A549 (cell line): ENCODE results near the gene NCKIPSD. TPM values are rescaled to one million over a fixed set of nuclear protein-coding genes. Genes with fewer than 3 reads are reported as not detected.

Source experiments
- ATAC-seq, 2 experiments: fragments of 200-7000 bp in 1 of 2; fragments of >200 bp in 1 of 2; cut with Nextera tagmentation in 1 of 2; cut with Tn5 transposase in 1 of 2; 3 replicates each; pipeline versions ENCODE4 v1.8.0 to v1.9.1; 2018 to 2020; ENCODE audit warnings: mild to moderate bottlenecking in 1 of 2, moderate library complexity in 1 of 2
- CTCF ChIA-PET: fragments of 300-600 bp; sonication (Branson Sonifier 250); formaldehyde crosslinking; extraction: SDS; loops from one replicate; lab custom pipeline; 2021; ENCODE audit warnings: antibody characterized with exemption, inconsistent platforms; lab: Yijun Ruan, JAX
- POLR2A ChIA-PET: fragments of 350-600 bp; formaldehyde crosslinking; extraction: SDS; loops from one replicate; lab custom pipeline; 2021; ENCODE audit warnings: antibody characterized with exemption, inconsistent platforms; lab: Yijun Ruan, JAX
- DNase-seq, 2 experiments: peaks; one replicate each; pipeline versions ENCODE4 v3.0.0 to v3.0.0-alpha.2; 2011 to 2016; ENCODE audit warnings: low read depth in 1 of 2, low spot score in 1 of 2
- FAIRE-seq: peaks from 2 replicates; lab custom pipeline; 2011; peaks lifted over from hg19 to GRCh38; lab: Jason Lieb, UNC
- H3K27ac ChIP-seq, 2 experiments: fragments of >200 bp; sonication (Bioruptor Twin); formaldehyde crosslinking; 3 replicates each; pipeline ENCODE4 v1.5.1; 2016 to 2017
- H3K4me1 ChIP-seq: fragments of >200 bp; sonication (Bioruptor Twin); formaldehyde crosslinking; 3 replicates; pipeline ENCODE4 v1.6.1; 2016
- H3K4me2 ChIP-seq: fragments of >200 bp; sonication (Bioruptor Twin); formaldehyde crosslinking; 3 replicates; pipeline ENCODE4 v1.6.1; 2016
- H3K4me3 ChIP-seq: fragments of >200 bp; sonication (Bioruptor Twin); formaldehyde crosslinking; 3 replicates; pipeline ENCODE4 v1.5.1; 2016
- H3K9me3 ChIP-seq: fragments of >200 bp; sonication (Bioruptor Twin); formaldehyde crosslinking; 3 replicates; pipeline ENCODE4 v1.6.1; 2016
- BHLHE40 ChIP-seq: IDR thresholded peaks from 2 replicates; pipeline ENCODE4 v1.6.1; 2012; ENCODE audit warnings: low read depth, low read length, inconsistent platforms
- CHD4 ChIP-seq: fragments of 200-600 bp; sonication (generic); IDR thresholded peaks from 2 replicates; pipeline ENCODE4 v1.6.1; 2016; ENCODE audit warnings: antibody characterized with exemption, mild to moderate bottlenecking, borderline replicate concordance
- EHF ChIP-seq: fragments of 250-450 bp; sonication (Bioruptor Pico); IDR thresholded peaks from 2 replicates; pipeline ENCODE4 v1.5.0; 2020; ENCODE audit warnings: mild to moderate bottlenecking
- EP300 ChIP-seq, 2 experiments: fragments of >200 bp; sonication (Bioruptor Twin); formaldehyde crosslinking; IDR thresholded peaks; 2 replicates in 1 of 2; 3 replicates in 1 of 2; pipeline ENCODE4 v1.6.1; 2016 to 2017
- ESRRA ChIP-seq: fragments of 150-350 bp; IDR thresholded peaks from 2 replicates; pipeline ENCODE4 v1.6.1; 2014; ENCODE audit warnings: mild to moderate bottlenecking, low read length, borderline replicate concordance
- FOSL2 ChIP-seq, 2 experiments: fragments of 450-650 bp in 1 of 2; fragments of >200 bp in 1 of 2; sonication (Bioruptor Twin) in 1 of 2; formaldehyde crosslinking; IDR thresholded peaks; 2 replicates each; pipeline versions ENCODE4 v1.5.0 to v1.6.1; 2016 to 2020; ENCODE audit warnings: mild to moderate bottlenecking in 1 of 2, moderate library complexity in 1 of 2
- GATA3 ChIP-seq: IDR thresholded peaks from 2 replicates; pipeline ENCODE4 v1.6.1; 2012; ENCODE audit warnings: borderline replicate concordance
- HOXB13 ChIP-seq: fragments of 250-450 bp; sonication (Bioruptor Pico); IDR thresholded peaks from 2 replicates; pipeline ENCODE4 v1.5.0; 2020; ENCODE audit warnings: low read depth, mild to moderate bottlenecking, moderate library complexity
- KDM5A ChIP-seq: fragments of 200-600 bp; sonication (generic); IDR thresholded peaks from 2 replicates; pipeline ENCODE4 v1.6.1; 2016; ENCODE audit warnings: antibody characterized with exemption, mild to moderate bottlenecking
- NPAS2 ChIP-seq: fragments of 250-450 bp; sonication (Bioruptor Pico); IDR thresholded peaks from 2 replicates; pipeline ENCODE4 v1.8.0; 2022; ENCODE audit warnings: mild to moderate bottlenecking, moderate library complexity, borderline replicate concordance
- NR3C1 ChIP-seq: fragments of >200 bp; sonication (Bioruptor Twin); formaldehyde crosslinking; IDR thresholded peaks from 3 replicates; pipeline ENCODE4 v1.6.1; 2017
- PHF8 ChIP-seq: fragments of 200-600 bp; sonication (generic); IDR thresholded peaks from 2 replicates; pipeline ENCODE4 v1.6.1; 2016; ENCODE audit warnings: low read depth, mild to moderate bottlenecking, antibody characterized with exemption, moderate library complexity, borderline replicate concordance
- RCOR1 ChIP-seq: fragments of 150-350 bp; IDR thresholded peaks from 2 replicates; pipeline ENCODE4 v1.6.1; 2014; ENCODE audit warnings: antibody characterized with exemption, low read length, low read depth
- RNF2 ChIP-seq: fragments of 200-600 bp; sonication (generic); IDR thresholded peaks from 2 replicates; pipeline ENCODE4 v1.6.1; 2016; ENCODE audit warnings: low read depth, mild to moderate bottlenecking, antibody characterized with exemption, moderate library complexity, borderline replicate concordance
- SMC3 ChIP-seq: fragments of >200 bp; sonication (Bioruptor Twin); formaldehyde crosslinking; IDR thresholded peaks from 3 replicates; pipeline ENCODE4 v1.6.1; 2018; ENCODE audit warnings: inconsistent platforms
- SREBF2 ChIP-seq: fragments of 450-650 bp; IDR thresholded peaks from 2 replicates; pipeline ENCODE4 v1.6.1; 2014; ENCODE audit warnings: mild to moderate bottlenecking, moderate library complexity
- TFCP2L1 ChIP-seq: fragments of 250-450 bp; sonication (Bioruptor Pico); IDR thresholded peaks from 2 replicates; pipeline ENCODE4 v1.5.0; 2021; ENCODE audit warnings: mild to moderate bottlenecking
- ZNF302 ChIP-seq: fragments of 250-450 bp; sonication (Bioruptor Pico); IDR thresholded peaks from 2 replicates; pipeline ENCODE4 v1.9.0; 2021; ENCODE audit warnings: inconsistent platforms, mild to moderate bottlenecking, moderate library complexity
- WGBS: methylation state at CpG from one replicate; pipeline ENCODE4 v1.1.6; 2017; ENCODE audit errors: missing lambda C conversion rate; 5-methylcytosine and 5-hydroxymethylcytosine counted together
- polyA plus RNA-seq, 4 experiments: library from polyadenylated mRNA; depleted of rRNA in 3 of 4; stranded (reverse); fragments of >200 nt; fragmentation: RNase III in 1 of 4; extraction: RNeasy Plus Mini Kit Qiagen cat#74134 plus additional on column Dnase treatment in 1 of 4; gene quantifications; 2 replicates in 3 of 4; 3 replicates in 1 of 4; pipeline ENCODE4 v1.2.3, GENCODE V29; 2011 to 2017
- TF ChIP-seq, protein P1 (sequence below): fragments of 200-600 bp; sonication (generic); IDR thresholded peaks from 2 replicates; pipeline ENCODE4 v1.6.1; 2016; ENCODE audit warnings: antibody characterized with exemption, mild to moderate bottlenecking, moderate library complexity
- TF ChIP-seq, protein P2 (sequence below): fragments of >200 bp; sonication (Bioruptor Twin); formaldehyde crosslinking; IDR thresholded peaks from 2 replicates; pipeline ENCODE4 v1.6.1; 2016
- TF ChIP-seq, protein P3 (sequence below): fragments of 450-650 bp; IDR thresholded peaks from 2 replicates; pipeline ENCODE4 v1.6.1; 2014; ENCODE audit warnings: antibody characterized with exemption

Gene NCKIPSD
- polyA plus RNA-seq, 2 of the 4 experiments (the other 2 are of a cell fraction): 10.2 to 10.9 TPM

DNA sequence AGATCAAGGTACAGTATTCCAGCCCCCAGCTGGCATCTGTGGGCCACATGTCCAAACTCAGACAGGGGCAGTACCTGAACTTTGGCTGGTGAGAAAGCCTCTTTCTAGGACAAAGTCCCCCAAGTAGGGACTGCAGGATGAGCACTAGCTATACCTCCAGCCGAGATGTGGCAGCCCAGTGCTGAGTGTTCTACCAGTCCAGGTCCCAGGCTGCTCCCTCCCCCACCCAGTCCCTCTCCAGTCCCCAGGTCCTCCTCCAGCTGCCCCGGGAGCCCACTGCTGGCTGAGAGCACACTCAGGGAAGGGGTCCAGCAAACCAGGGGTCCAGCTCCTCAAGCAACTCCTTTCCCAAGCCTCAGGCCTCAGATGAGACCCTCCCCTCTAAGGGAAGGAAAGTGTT is 52.0 kb downstream of the NCKIPSD start:
- POLR2A ChIA-PET: interaction anchor here (2.1 kb wide), 1 partner anchor 29 kb away, joined by 9 read pairs; the partner anchor contains the start of gene CELSR3

DNA sequence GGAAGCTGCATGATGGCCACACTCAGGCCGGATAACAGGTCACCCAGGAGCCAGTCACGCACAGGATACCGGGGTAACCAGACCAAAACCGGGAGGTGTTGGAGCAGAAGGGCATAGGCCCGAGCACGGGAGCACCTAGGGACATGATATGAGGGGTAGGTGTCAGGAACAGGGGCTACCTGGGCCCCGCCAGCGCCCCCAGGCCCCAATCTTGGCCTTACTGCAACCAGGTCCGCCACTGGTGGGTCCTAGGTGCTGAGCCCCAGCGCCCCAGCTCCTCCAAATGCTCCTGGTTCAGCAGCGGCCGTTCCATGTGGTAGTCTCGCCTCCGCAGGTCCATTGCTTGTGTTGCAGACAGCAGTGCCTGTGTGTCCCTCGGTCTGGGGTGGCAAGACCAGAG is 52.5 kb downstream of the NCKIPSD start:
- POLR2A ChIA-PET: no interaction called here
- CTCF ChIA-PET: interaction anchor here (1.0 to 4.3 kb wide), 6 partner anchors 12 to 75 kb away, joined by 3 to 46 read pairs (median 10); partner anchors contain the start of genes COL7A1 and TMEM89
- 94% methylated on average over 8 of the region's 15 CpGs for WGBS
- TF ChIP-seq SMC3 (no peak), EHF (CRISPR knock-in tag) (no peak), CHD4 (no peak), EP300 (IDR thresholded peaks at IDR 0.05) (no peak), ZNF302 (CRISPR knock-in tag) (no peak), ESRRA (no peak), RCOR1 (no peak), HOXB13 (no peak), BHLHE40 (no peak), RNF2 (no peak), NPAS2 (CRISPR knock-in tag) (no peak)
- TF ChIP-seq, protein P1, sequence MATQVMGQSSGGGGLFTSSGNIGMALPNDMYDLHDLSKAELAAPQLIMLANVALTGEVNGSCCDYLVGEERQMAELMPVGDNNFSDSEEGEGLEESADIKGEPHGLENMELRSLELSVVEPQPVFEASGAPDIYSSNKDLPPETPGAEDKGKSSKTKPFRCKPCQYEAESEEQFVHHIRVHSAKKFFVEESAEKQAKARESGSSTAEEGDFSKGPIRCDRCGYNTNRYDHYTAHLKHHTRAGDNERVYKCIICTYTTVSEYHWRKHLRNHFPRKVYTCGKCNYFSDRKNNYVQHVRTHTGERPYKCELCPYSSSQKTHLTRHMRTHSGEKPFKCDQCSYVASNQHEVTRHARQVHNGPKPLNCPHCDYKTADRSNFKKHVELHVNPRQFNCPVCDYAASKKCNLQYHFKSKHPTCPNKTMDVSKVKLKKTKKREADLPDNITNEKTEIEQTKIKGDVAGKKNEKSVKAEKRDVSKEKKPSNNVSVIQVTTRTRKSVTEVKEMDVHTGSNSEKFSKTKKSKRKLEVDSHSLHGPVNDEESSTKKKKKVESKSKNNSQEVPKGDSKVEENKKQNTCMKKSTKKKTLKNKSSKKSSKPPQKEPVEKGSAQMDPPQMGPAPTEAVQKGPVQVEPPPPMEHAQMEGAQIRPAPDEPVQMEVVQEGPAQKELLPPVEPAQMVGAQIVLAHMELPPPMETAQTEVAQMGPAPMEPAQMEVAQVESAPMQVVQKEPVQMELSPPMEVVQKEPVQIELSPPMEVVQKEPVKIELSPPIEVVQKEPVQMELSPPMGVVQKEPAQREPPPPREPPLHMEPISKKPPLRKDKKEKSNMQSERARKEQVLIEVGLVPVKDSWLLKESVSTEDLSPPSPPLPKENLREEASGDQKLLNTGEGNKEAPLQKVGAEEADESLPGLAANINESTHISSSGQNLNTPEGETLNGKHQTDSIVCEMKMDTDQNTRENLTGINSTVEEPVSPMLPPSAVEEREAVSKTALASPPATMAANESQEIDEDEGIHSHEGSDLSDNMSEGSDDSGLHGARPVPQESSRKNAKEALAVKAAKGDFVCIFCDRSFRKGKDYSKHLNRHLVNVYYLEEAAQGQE: no peak
- TF ChIP-seq, protein P2, sequence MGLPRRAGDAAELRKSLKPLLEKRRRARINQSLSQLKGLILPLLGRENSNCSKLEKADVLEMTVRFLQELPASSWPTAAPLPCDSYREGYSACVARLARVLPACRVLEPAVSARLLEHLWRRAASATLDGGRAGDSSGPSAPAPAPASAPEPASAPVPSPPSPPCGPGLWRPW: no peak
- TF ChIP-seq, all 56 proteins: peak for 0
- DNase-seq (no peak), FAIRE-seq (no peak), ATAC-seq (no peak)
- Histone ChIP-seq H3K4me3 (no peak overlapping the region), H3K4me1 (peaks cover 16% of the 10 kb centered on the region), H3K27ac (no peak overlapping the region), H3K4me2 (no peak overlapping the region), H3K9me3 (no peaks in the 10 kb centered on the region)

More for the DNA sequence above, 52.0 kb downstream of the NCKIPSD start:
- Histone ChIP-seq H3K4me3 (no peak overlapping the region), H3K9me3 (no peaks in the 10 kb centered on the region), H3K4me2 (peak overlapping the region; percentile 81), H3K4me1 (peaks cover 16% of the 10 kb centered on the region), H3K27ac (peak overlapping the region in 1 of 2 experiments; percentile 97; a peak in 1 of 6 replicates)
- CTCF ChIA-PET: interaction anchor here (1.0 to 4.3 kb wide), 8 partner anchors 11 to 75 kb away, joined by 3 to 46 read pairs (median 4); partner anchors contain the start of genes COL7A1 and TMEM89
- 90% methylated on average over 2 of the region's 2 CpGs for WGBS
- FAIRE-seq: no peak
- no peak for DNase-seq
- ATAC-seq: no peak
- TF ChIP-seq PHF8: no peak
- TF ChIP-seq TFCP2L1: no peak
- TF ChIP-seq, protein P3, sequence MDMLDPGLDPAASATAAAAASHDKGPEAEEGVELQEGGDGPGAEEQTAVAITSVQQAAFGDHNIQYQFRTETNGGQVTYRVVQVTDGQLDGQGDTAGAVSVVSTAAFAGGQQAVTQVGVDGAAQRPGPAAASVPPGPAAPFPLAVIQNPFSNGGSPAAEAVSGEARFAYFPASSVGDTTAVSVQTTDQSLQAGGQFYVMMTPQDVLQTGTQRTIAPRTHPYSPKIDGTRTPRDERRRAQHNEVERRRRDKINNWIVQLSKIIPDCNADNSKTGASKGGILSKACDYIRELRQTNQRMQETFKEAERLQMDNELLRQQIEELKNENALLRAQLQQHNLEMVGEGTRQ: no peak
- no peak for TF ChIP-seq HOXB13
- no peak for TF ChIP-seq FOSL2 (IDR thresholded peaks at IDR 0.05)
- no peak for TF ChIP-seq FOSL2 (CRISPR knock-in tag; IDR thresholded peaks at IDR 0.05)
- TF ChIP-seq SREBF2: no peak
- TF ChIP-seq, protein P1: no peak
- TF ChIP-seq NR3C1: no peak
- TF ChIP-seq GATA3: no peak
- no peak for TF ChIP-seq KDM5A
